ENCODE measurements around the gene TMEM131L.
"Not testable (repeated sequence)": the region's sequence is repeated elsewhere in the genome, so short reads cannot be mapped to it uniquely, and the experiment has no call there.

DNA sequence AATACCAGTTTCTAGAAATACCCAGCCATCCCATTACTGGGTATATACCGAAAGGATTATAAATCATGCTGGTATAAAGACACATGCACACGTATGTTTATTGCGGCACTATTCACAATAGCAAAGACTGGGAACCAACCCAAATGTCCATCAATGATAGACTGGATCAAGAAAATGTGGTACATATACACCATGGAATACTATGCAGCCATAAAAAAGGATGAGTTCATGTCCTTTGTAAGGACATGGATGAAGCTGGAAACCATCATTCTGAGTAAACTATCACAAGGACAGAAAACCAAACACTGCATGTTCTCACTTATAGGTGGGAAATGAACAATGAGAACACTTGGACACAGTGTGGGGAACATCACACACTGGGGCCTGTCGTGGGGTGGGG, 4.6 kb upstream of the TMEM131L start:
- TF ChIP-seq, protein P1, sequence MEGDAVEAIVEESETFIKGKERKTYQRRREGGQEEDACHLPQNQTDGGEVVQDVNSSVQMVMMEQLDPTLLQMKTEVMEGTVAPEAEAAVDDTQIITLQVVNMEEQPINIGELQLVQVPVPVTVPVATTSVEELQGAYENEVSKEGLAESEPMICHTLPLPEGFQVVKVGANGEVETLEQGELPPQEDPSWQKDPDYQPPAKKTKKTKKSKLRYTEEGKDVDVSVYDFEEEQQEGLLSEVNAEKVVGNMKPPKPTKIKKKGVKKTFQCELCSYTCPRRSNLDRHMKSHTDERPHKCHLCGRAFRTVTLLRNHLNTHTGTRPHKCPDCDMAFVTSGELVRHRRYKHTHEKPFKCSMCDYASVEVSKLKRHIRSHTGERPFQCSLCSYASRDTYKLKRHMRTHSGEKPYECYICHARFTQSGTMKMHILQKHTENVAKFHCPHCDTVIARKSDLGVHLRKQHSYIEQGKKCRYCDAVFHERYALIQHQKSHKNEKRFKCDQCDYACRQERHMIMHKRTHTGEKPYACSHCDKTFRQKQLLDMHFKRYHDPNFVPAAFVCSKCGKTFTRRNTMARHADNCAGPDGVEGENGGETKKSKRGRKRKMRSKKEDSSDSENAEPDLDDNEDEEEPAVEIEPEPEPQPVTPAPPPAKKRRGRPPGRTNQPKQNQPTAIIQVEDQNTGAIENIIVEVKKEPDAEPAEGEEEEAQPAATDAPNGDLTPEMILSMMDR (IDR thresholded peaks at IDR 0.05): not testable (repeated sequence)
- TF ChIP-seq POLR2A (IDR thresholded peaks at IDR 0.05): not testable (repeated sequence)

Measured in testis (tissue), 2 donors.